HG02840 (cell line): ENCODE data around the gene BRAF.
"Not testable (repeated sequence)": the region's sequence is repeated elsewhere in the genome, so short reads cannot be mapped to it uniquely, and the experiment has no call there.

Experiments used
- ATAC-seq: cut with Tn5 transposase; IDR thresholded peaks from one replicate; pipeline ENCODE4 v1.9.1; 2021; ENCODE audit warnings: mild to moderate bottlenecking, moderate library complexity, moderate number of reproducible peaks; ENCODE audit not compliant: unreplicated experiment, low FRiP score

The BRAF gene

DNA sequence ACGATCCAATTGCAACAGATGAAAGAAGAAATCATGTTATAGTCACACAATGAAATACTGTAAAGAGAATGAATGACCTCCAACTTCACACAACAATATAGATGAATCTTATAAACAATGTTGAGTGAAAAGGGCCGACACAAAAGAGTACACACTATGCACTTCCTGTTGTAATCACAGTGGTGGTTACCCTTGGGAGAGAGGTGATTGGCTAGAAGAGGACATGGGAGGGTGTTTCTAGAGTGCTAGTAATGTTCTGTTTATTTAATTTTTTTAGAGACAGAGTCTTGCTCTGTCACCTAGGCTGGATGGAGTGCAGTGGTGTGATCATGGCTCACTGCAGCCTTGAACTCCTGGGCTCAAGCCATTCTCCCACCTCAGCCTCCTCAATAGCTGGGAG is 145.8 kb downstream of the BRAF start:
- no peak for ATAC-seq

DNA sequence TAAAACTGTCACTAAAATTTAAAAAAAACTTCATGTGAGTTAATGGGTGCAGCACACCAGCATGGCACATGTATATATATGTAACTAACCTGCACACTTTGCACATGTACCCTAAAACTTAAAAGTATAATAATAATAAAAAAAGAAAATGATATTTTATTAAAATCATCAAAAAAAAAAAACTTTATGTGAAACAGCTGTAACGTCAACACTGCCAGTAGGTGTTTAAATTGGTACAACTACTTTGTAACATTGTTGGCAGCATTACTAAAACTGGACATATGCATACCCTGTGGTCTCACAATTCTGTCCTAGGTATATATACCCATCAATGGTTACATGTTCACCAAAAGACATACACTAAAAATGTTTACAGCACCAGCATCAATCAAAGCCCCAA is 146.2 kb downstream of the BRAF start:
- ATAC-seq = no peak

DNA sequence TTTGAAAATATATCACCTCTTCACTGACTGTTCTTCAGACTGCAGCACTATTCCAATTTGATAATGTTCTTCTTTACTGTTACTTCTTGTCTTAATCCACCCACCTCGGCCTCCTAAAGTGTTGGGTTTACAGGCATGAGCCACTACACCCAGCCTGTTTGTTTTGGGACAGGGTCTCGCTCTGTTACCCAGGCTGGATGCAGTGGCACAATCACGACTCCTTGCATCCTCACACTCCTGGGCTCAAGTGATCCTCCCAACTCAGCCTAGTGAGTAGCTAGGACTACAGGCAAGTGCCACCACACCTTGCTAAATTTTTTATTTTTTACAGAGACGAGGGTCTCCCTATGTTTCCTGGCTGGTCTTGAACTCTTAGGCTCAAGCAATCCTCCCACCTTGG is 150.4 kb downstream of the BRAF start:
- ATAC-seq = no peak

DNA sequence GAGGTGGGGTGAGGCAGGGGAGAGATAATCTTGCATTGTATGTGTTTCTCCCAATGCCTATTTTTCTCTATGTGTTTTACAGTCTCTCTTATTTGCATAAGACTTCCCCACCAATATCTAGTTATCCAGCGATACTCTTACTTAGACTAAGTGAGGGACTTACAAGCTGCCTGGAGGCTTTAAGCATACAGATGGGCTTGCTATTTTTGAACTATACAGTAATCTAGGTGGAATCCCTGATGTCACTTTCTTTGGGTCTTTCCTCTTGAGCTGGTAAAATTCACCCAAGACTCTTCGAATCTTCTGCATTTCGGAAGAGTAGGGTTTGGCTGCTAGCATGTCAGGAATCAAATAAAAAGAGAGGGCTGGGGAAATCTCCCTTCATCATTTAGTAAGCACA is 151.6 kb downstream of the BRAF start:
- no peak for ATAC-seq

DNA sequence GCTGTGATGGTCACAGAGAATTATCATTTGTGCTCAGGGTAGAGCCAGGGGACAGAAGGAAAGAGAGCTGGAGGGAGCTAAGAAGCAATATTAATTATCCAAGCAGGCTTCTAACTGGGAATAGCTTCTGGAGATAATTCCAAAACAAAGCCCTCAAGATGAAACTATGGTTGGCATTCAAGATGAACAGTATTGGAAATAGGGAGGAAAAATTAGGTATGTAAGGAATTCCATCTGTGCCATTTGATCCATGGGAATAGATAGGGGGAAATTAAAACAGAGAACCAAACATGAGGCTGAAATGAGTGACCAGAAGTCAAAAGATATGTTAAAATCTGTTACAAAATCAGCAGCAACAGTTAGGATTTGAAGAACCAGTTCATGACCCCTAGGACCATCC is 152.9 kb downstream of the BRAF start:
- no peak for ATAC-seq

DNA sequence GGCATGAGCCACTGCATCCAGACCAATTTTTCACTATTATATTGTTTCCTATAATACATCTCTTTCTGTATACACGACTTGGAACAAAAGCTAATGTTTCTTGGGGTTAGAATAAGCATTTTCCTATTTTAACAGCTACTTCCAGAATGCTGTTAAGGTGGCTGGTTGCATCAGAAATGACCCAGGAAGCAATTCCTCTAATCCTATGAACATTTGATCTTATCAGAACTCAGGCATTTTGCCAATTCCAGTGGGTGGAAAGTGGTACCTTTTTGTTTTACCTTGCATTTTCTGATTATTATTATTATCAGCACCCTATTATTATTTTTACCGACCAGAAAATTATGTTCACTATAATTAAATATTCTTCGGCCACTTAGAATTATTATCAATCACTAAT is 154.9 kb downstream of the BRAF start:
- no peak for ATAC-seq

DNA sequence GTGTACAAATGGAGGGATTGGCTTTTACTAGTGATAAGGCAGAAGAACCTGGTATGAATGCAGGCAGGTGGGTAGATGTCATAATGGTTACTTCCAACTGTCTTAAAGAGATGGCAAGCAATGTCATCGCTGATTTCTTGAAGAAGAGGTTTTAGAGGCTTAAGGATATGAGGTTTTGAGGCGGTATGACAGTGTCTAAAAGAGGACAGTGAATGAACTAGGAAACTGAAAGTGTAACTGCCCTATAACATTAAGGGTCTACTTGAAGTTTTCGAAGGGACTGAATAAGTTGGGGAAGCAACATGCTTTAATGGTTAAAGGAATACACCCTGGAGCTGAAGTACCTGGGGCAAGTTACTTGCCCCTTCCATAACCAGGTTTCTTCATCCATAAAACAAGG is 157.3 kb downstream of the BRAF start:
- ATAC-seq = no peak

DNA sequence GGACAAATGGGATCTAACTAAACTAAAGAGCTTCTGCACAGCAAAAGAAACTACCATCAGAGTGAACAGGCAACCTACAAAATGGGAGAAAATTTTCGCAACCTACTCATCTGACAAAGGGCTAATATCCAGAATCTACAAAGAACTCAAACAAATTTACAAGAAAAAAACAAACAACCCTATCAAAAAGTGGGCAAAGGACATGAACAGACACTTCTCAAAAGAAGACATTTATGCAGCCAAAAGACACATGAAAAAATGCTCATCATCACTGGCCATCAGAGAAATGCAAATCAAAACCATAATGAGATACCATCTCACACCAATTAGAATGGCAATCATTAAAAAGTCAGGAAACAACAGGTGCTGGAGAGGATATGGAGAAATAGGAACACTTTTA is 159.3 kb downstream of the BRAF start:
- not testable (repeated sequence) for ATAC-seq

DNA sequence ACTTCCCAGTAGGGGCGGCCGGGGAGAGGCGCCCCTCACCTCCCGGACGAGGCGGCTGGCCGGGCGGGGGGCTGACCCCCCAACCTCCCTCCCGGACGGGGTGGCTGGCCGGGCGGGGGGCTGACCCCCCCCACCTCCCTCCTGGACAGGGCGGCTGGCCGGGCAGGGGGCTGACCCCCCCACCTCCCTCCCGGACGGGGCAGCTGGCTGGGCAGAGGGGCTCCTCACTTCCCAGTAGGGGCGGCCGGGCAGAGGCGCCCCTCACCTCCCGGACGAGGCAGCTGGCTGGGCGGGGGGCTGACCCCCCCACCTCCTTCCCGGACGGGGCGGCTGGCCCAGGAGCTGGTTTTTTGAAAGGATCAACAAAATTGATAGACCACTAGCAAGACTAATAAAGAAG is 161.6 kb downstream of the BRAF start:
- not testable (repeated sequence) for ATAC-seq

DNA sequence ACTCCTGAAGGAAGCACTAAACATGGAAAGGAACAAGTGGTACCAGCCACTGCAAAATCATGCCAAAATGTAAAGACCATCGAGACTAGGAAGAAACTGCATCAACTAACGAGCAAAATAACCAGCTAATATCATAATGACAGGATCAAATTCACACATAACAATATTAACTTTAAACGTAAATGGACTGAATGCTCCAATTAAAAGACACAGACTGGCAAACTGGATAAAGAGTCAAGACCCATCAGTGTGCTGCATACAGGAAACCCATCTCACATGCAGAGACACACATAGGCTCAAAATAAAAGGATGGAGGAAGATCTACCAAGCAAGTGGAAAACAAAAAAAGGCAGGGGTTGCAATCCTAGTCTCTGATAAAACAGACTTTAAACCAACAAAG is 163.4 kb downstream of the BRAF start:
- not testable (repeated sequence) for ATAC-seq

DNA sequence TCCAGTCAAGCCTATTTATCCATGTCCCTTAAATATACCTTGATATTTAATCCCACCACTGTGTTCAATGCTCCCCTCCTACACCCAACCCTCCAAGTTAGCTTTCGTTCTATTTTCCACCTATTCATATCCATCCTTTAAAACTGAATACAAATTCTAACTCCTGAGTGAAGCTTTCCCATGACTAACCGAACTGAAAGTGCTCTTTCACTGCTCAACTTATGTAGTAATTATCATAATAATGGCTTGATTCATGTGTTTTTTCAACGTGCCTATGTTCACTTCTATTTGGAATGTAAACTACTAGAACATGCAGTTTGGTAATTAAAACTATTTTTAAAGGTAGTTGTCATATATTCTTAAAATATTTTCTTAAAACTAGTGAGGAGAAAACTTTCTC is 170.2 kb downstream of the BRAF start:
- no peak for ATAC-seq

DNA sequence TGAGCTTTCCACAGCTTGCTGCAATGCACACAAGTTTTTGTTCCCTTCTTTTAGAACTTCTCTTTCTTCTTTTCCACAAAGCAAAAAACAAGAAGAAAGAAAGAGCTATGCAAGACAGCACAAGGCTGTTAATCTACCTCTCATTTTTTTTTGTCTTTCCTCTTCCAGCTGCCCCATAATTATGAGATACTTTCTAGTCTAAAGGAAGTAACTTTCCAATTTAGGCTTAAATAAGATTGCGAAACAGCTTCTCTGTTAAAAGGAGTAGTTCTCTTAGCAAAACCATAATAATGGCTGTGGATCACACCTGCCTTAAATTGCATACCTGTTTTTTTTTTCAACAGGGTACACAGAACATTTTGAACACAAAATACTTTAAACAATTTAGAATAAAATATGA is 172.2 kb downstream of the BRAF start:
- ATAC-seq = no peak

DNA sequence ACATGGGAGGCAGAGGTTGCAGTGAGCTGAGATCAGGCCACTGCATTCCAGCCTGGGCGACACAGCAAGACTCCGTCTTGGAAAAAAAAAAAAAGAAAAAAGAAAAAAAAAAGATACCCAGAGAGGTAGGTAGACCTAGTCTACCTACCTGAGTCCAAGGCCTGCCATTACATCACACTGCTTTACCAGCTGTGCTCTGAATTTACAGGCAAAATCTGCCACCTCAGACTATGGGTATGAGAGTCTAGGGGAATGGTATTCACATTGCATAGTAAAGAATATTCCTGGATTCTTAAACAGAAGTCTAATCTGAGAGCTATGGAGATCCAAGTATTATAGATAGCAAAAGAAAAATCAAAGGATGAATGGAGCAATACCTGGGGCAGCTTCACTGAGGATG is 178.0 kb downstream of the BRAF start:
- ATAC-seq = no peak

DNA sequence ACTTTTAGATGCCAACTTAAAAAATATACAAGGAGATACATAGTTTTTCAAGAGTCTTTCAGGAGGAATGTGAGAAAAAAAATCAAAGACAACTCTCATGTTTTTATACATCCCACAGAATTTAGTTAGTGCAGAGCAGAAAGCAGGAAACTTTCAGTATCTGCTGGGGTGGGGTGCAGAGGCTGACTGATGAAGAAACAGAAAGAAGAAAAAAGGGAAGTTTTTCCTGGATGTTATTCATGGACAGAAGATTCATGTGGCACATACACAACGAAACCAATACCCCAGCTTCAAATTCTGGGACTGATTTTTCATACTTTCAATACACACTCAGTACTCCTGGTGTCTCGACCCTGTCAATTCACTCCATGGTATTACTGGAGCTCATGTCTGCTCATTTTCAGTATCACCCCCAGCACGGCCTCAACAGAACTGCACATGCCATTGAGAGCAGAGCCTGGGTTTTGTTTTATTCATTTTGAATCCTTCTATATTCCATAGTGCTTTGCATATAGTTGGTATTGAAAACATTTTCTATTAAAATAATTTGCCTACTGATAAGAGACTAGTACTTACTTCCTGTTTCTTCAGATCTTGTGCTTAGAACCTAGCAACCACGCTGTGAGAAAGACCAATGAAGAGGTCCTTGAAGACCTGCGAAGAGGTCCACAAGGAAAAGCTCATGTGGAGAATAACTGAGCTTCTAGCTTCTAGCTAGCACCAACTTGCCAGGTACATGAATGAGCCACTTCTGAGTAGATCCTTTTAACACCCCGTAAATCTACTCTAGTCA is 179.3 kb downstream of the BRAF start:
- no peak for ATAC-seq

DNA sequence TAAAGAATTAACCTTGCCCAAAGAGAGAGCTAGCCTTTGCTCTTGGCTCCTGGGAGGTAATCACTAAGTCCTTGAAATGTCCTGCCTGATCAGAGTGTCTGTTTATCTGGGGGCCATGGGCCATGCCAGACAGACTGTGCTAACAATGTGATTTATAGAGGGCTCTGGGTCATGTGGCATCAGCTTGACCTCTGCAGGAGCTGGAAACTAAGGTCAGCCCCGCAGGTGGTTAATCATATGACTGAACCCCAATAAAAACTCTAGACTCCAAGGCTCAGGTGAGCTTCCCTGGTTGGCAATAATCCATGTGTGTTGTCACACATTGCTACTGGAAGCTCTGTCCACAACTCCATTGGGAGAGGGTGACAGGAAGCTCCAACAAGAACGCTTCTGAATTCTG is 180.7 kb downstream of the BRAF start:
- ATAC-seq = no peak

DNA sequence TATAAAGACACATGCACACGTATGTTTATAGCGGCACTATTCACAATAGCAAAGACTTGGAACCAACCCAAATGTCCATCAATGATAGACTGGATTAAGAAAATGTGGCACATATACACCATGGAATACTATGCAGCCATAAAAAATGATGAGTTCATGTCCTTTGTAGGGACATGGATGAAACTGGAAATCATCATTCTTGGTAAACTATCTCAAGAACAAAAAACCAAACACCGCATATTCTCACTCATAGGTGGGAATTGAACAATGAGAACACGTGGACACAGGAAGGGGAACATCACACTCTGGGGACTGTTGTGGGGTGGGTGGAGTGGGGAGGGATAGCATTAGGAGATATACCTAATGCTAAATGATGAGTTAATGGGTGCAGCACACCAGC is 181.5 kb downstream of the BRAF start:
- ATAC-seq = not testable (repeated sequence)

DNA sequence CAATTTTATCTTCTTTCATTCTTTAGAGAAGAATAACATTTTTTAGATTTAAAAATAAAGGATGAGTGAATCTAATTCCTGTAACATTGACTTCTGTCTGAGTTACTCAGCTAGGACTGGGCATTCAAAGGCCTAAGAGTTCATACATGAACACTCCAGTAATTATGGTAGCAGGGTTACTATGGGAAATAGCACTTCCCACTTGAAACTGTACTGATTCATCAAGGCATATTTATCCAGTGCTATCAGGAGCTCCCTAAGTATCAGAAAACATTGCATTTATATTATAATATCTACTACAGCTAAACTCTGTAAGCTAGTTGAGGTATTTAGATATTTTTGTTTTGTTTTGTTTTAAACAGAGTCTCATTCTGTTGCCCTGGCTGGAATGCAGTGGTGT is 186.4 kb downstream of the BRAF start:
- ATAC-seq = no peak

DNA sequence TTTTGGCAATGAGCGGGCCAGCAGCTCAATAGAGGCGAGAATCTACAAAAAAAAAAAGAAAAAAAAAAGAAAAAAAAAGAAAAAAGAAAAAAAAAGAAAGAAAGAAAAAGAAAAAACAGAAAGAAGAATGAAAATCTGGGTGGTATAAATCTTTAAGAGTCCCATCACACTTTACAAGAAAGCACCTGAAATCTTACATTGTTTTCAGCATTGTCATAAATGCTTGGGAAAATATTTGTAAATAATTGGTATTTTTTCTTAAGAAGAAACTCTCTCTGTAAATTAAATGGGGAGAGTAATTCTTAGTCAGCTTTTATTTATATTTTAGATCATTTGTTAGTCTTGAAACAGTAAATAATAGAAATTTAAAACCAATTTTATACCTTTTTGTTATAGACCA is 190.0 kb downstream of the BRAF start:
- ATAC-seq = no peak

DNA sequence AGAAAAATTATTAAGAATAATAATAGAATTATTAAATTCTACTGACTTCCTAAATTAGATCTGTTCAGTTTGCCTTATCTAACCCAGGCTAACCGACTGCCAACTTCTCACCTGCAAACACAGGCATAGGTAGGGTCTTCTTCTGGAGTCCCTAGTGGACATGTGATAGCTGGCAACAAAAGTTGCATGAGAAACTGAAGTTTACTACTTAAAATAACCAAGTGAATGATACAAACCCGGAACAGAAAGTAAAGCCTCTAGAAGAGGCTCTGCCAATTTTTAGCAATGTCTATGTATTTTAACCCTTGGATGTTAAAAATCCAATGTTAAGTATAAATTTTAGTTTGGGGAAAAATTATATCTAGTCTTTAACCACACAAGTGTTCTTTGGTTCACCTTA is 190.6 kb downstream of the BRAF start:
- ATAC-seq = no peak

DNA sequence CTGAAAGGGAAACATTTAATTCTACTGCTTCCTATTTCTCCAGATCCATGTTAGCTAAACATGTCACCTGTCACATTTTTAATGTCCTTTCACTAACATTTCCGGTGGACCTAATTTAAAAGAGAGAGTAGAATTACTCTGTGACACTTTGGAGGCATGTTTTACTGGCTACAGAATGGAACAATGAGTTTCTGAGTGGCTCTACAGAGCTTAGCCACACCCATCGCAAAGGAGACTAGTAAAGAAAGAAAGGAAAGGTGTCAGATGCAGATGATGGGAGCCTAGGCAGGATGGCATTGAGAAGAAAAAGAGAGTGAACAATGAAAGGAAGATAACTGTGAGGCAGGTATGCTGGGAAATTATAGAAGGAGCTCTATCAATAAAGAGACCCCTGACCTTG is 192.3 kb downstream of the BRAF start:
- no peak for ATAC-seq

DNA sequence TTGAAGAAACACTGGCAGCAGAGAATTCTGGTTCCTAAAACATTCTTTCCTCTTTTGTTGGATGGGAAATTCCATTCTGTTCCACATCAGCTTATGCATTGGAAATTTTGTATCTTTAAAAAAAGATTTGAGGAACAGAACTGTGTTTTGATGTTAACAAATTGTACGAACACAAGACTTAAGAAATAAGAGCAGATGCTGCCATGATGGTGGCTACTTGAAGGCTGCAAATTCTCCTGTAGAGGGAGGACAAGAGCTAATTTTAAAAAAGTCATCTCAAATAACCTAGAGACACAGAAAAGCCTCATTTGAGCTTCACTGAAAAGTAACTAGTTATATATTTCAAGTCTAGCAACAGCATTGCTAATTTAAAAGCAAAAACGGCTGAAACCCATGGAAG is 198.4 kb downstream of the BRAF start:
- no peak for ATAC-seq

DNA sequence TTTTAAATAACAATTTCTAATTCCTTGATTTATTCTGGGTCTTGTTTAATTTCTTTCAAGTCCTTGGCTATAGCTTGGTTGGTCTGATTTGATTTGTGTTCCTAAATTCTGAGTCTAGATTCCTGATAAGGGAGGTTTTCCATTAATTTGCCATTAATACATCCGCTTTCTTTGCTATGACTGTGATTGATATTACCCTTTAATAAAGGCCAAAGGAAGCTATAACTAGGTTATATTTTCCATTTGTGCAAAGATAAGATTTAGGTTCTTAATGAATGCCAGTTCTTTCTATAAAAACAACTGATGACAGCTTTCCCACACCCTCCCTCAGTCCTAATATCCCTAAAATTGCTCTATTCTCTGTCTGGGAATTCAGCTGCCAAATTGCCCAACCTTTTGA is 200.0 kb downstream of the BRAF start:
- no peak for ATAC-seq

DNA sequence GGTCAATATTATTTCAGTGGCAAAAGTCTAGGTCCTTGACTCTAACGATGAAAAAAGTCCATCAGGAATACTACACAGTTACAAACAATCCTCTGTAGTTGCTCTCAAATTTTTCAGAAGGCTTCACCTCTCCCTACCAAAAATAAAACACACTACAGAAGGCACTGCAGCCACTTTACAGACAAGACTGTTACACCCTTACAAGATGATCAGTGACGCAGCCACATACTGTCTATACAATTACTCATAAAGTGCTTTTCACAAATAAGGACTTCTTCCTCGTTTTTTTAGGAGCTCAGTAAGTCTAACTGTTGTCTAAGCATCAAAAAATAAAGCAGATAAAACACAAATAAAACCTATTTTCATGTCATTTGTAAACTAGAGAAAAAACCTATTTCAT is 201.2 kb downstream of the BRAF start:
- ATAC-seq = no peak
